Measurements from ENCODE around the gene USH1C.

GRCh38 chr11:17512101-17512500, 32.1 kb downstream of the USH1C start:
- no peak for TF ChIP-seq CTCF (IDR thresholded peaks at IDR 0.05)
- TF ChIP-seq POLR2A (IDR thresholded peaks at IDR 0.05), result no peak
- TF ChIP-seq POLR2AphosphoS5 (IDR thresholded peaks at IDR 0.05), result no peak
- no peak for TF ChIP-seq EP300 (IDR thresholded peaks at IDR 0.05)

All from gastroesophageal sphincter (tissue), 3 donors.